GM13977 (cell line): Measurements from ENCODE around the gene JPT1.

Experiments used
- DNase-seq: peaks from one replicate; pipeline ENCODE4 v3.0.0; 2012; ENCODE audit warnings: low spot score
- in situ Hi-C: fragments of 300-500 bp; cut with MboI; formaldehyde crosslinking; loops from one replicate; pipeline ENCODE4 v1.12.0; 2022; ENCODE audit warnings: low sequenced_read_pairs, low pct_unique_long_range_greater_than_20kb, mixed read lengths, inconsistent platforms; ENCODE audit not compliant: unreplicated experiment
- TF ChIP-seq, protein P1 (sequence below): IDR thresholded peaks from 2 replicates; pipeline ENCODE4 v1.5.1; 2012; ENCODE audit warnings: mild to moderate bottlenecking, control low read depth; ENCODE audit not compliant: insufficient read depth; ENCODE audit errors: extremely low read depth, missing control alignments

The JPT1 gene

DNA sequence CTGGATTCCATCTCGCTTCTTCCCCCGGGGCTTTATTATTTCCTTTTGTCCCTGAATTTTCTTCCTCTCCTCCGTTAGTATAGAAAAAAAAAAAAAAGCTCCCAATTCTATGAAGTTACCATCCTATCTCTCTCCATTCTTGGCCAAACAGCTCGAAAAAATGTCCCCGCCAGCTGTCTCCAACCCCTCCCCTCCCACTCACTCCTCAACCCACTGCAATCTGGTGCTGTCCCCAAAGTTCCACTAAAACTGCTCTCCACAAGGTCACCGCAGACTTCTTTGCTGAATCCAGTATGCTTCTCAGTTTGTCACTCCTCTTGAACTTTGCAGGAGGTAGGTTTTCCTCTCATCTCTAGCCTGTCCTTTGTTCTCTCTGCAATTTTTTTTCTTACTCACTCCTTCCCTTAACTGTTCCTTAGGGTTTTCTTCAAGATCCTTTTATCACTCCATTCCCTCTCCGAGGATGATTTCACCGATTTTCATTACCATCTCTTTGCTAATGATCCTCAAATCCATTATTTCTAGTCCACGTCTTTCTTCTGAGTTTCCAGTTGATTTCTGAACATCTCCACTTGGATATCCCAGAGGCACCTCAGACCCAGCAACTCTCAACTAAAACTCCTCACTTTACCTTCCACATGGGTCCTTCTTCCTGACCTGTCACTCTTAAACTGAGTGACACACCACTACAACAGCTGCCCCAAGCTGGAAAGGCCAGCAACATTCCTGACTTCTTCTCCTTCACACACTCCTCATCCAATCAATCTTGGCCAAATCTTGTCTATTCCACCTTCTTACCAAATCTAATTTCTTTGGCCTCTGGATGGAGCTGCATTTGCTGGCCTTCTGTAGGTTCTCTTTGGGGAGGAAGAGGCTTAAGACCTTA, 29.9 kb upstream of the JPT1 start:
- TF ChIP-seq, protein P1, sequence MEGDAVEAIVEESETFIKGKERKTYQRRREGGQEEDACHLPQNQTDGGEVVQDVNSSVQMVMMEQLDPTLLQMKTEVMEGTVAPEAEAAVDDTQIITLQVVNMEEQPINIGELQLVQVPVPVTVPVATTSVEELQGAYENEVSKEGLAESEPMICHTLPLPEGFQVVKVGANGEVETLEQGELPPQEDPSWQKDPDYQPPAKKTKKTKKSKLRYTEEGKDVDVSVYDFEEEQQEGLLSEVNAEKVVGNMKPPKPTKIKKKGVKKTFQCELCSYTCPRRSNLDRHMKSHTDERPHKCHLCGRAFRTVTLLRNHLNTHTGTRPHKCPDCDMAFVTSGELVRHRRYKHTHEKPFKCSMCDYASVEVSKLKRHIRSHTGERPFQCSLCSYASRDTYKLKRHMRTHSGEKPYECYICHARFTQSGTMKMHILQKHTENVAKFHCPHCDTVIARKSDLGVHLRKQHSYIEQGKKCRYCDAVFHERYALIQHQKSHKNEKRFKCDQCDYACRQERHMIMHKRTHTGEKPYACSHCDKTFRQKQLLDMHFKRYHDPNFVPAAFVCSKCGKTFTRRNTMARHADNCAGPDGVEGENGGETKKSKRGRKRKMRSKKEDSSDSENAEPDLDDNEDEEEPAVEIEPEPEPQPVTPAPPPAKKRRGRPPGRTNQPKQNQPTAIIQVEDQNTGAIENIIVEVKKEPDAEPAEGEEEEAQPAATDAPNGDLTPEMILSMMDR, result no peak
- in situ Hi-C loops, result loop anchor here (25.0 kb wide), 1 partner anchor 422 kb away; no protein-coding TSS in a partner anchor
- no peak for DNase-seq

DNA sequence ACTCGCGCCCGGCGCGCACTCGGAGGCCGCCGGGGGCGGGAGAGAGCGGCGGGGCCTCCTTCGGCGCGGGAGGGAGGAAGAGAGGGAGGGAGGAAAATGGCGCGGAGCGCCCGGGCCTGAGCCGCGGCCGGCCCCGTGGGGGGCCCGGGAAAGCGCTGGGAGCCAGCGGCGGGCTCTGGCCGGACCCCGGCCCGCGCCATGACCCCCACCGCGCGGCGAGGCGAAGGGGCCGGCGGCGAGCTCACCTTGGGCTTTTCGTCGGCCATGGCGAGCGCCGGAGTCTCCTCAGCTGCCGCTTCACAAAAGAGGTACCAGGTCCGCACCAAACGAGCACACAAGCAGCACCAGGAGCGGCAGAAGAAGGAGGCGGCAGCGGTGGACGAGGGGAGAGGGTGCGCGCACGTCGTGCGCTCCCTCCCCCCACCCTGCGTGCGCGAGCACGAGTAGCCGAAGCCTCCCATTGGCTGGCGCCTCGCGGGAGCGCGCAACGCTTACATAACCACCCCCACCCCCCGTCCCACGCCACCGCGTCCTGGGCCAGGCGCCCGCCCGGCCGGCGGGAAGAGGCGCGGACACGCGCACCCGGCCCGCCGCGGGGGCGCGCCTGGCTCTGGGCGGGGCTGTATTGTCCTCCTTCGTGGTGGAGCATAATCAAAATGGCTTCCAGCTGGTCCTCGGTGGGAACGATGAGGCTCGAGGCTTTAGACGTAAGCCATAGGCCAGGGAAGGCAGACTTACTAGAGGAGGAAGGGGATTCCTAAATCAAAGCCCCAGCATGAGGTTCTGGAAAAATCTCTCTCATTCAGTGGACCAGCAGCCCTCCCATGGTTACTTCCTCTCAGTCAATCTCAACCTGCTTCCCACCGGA, 28.5 kb upstream of the JPT1 start, which contains the start of gene SUMO2:
SUMO2 (minus strand) TSS at position 391 of the 868 bp plus-strand sequence; CDS start at position 266, 125 bp downstream.
- in situ Hi-C loops, result loop anchor here (25.0 kb wide), 1 partner anchor 421 kb away; no protein-coding TSS in a partner anchor
- TF ChIP-seq, protein P1, result no peak
- peak; percentile 99 for DNase-seq

DNA sequence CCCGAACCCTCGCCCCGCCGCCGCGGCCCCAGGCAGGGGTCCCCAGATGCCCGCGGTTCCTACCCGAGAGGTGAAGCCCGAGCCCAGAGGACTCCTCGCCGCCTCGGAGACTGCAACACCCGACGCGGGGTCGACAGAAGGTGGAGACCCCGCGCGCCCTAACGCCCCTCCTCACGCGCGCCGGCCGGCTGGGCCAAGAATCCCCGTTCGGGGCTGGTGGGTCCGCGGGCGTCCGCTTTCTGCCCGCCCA, 27.9 kb upstream of the JPT1 start:
- TF ChIP-seq, protein P1, result no peak
- no peak for DNase-seq
- in situ Hi-C loops, result loop anchor here (25.0 kb wide), 1 partner anchor 420 kb away; no protein-coding TSS in a partner anchor

DNA sequence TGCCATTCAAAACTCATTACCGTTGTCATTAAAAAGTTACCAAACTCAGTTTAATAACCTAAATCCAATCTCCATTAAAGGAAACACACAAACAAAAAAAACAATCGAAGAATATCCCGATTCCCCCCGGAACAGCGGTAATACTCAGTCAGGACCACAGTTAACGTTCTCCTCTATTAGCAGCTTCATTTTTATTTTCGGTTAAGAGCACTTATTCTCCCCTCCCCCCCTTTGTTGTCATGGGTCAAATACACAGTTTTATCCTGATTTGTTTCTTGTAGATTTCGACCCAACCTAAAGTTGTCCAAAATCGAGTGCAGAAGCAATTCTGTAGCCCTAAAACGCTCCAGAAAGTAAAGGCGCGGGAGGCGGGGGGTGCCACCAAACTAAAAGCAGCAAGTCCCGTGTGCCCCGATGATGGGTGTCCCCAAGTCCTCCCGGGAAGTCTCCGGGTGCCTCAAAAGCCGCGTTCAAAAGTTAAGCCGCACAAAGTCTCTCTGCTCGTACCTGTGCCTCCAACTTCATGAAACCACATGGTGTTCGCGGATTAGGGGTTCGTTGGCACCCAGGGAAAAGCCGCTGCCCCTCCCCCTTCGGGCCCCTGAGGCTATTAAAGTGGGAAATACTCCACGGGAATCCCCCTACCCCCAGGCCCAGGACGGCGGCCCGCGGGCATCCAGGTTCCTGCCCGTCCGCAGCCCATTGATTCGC, 27.5 kb upstream of the JPT1 start:
- in situ Hi-C loops, result loop anchor here (25.0 kb wide), 1 partner anchor 419 kb away; no protein-coding TSS in a partner anchor
- TF ChIP-seq, protein P1, result no peak
- peak; percentile 35 for DNase-seq

DNA sequence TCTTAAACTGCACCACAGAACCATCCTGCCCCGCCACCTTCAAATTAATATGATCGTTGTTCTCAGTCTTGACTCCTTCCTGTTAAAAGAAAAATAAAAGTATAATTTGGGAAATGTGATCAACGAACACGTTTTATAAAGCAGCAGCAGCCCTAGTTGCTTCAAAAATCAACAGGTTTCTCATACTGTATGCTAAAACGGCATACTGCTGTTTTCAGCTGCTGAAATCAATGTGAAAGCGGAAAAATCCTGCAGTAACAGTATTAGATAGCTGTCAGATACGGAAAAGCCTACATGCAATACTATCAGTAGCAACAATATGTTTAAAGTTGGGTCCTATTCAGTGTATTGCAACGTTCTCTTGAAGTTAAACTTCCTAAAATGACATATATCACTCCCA, 26.8 kb upstream of the JPT1 start:
- in situ Hi-C loops, result loop anchor here (25.0 kb wide), 1 partner anchor 419 kb away; no protein-coding TSS in a partner anchor
- DNase-seq, result no peak
- TF ChIP-seq, protein P1, result no peak

DNA sequence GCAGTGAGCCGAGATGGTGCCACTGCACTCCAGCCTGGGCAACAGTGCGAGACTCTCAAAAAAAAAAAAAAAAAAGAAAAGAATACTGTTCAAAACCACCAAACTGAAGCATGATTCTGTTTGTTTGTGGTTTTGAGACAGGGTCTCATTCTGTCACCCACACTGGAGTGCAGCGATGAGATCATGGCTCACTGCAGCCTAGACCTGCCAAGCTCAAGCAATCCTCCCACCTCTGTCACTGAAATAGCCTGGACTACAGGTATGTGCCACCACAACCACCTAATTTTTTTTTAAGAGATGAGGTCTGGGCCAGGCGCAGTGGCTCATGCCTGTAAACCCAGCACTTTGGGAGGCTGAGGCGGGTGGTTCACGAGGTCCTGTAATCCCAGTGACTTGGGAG, 24.1 kb upstream of the JPT1 start:
- TF ChIP-seq, protein P1, result no peak
- in situ Hi-C loops, result loop anchor here (25.0 kb wide), 1 partner anchor 416 kb away; no protein-coding TSS in a partner anchor
- DNase-seq, result no peak
